Esophagus squamous epithelium (tissue), 4 donors: ENCODE measurements around the gene SPACDR.

Source experiments
- POLR2A ChIP-seq, 4 donors: fragments of 450-650 bp; IDR thresholded peaks; one replicate each; pipeline ENCODE4 v1.6.1; 2017; ENCODE audit warnings: antibody characterized with exemption in 4 of 4, mild to moderate bottlenecking in 4 of 4, moderate library complexity in 3 of 4
- TF ChIP-seq, protein P1 (sequence below), 6 experiments: fragments of 450-650 bp in 4 of 6; fragments of 200-600 bp in 2 of 6; sonication (generic) in 2 of 6; IDR thresholded peaks; one replicate each; pipeline ENCODE4 v1.5.1; 2016 to 2019; ENCODE audit warnings: antibody characterized with exemption in 6 of 6, mild to moderate bottlenecking in 4 of 6, moderate library complexity in 4 of 6

DNA sequence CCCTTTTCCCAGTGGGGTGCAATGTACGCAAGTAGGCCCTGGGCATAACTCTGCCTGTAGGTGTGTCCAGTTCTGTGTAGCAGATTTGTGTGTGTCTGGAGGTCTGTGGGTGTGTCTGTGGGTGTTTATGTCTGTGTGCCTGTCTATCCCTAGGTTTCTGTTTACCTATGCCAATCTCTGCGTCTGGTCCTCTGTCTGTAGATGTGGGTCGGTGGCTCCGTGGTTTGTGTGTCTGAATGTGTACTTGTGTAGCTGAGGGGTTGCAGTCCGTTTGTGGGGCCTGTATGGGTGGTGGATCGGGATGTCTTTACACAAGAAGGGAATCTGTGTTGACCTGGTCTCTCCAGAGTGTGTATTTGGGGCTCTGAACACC lies 20.6 kb upstream of the SPACDR start:
- TF ChIP-seq, protein P1, sequence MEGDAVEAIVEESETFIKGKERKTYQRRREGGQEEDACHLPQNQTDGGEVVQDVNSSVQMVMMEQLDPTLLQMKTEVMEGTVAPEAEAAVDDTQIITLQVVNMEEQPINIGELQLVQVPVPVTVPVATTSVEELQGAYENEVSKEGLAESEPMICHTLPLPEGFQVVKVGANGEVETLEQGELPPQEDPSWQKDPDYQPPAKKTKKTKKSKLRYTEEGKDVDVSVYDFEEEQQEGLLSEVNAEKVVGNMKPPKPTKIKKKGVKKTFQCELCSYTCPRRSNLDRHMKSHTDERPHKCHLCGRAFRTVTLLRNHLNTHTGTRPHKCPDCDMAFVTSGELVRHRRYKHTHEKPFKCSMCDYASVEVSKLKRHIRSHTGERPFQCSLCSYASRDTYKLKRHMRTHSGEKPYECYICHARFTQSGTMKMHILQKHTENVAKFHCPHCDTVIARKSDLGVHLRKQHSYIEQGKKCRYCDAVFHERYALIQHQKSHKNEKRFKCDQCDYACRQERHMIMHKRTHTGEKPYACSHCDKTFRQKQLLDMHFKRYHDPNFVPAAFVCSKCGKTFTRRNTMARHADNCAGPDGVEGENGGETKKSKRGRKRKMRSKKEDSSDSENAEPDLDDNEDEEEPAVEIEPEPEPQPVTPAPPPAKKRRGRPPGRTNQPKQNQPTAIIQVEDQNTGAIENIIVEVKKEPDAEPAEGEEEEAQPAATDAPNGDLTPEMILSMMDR (IDR thresholded peaks at IDR 0.05) = no peak
- no peak for TF ChIP-seq POLR2A (IDR thresholded peaks at IDR 0.05)
